DND-41 (cell line): ENCODE data around the gene SYNE3.

Source experiments
- EZH2 ChIP-seq: IDR thresholded peaks from 3 replicates; pipeline ENCODE4 v1.6.1; 2012; ENCODE audit warnings: borderline replicate concordance, low read depth, mild to moderate bottlenecking, moderate library complexity, low read length, inconsistent platforms; ENCODE audit not compliant: severe bottlenecking
- TF ChIP-seq, protein P1 (sequence below): IDR thresholded peaks from 2 replicates; pipeline ENCODE4 v1.5.1; 2012; ENCODE audit warnings: borderline replicate concordance, low read length, moderate library complexity, mild to moderate bottlenecking; ENCODE audit not compliant: poor library complexity, severe bottlenecking; ENCODE audit errors: extremely low read depth

DNA sequence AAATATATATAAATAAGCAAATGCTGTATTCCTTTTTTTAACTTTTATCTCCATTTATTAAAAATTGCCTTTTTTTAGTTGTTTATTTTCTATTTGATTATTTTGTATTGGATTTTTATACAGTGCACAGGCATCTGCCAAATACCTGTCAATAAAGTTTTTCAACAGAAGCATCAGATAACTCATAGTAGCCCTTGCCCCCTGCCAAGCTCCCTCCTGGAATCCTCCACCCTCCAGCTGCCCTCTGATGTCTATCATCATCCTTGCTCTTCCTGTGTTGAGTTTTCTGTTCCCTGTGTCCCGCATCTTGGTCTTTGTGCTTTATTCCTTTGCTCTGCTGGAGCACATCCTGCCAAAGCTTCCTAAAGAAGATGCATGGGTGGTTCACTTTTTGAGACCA lies 35.0 kb upstream of the SYNE3 start:
- TF ChIP-seq, protein P1, sequence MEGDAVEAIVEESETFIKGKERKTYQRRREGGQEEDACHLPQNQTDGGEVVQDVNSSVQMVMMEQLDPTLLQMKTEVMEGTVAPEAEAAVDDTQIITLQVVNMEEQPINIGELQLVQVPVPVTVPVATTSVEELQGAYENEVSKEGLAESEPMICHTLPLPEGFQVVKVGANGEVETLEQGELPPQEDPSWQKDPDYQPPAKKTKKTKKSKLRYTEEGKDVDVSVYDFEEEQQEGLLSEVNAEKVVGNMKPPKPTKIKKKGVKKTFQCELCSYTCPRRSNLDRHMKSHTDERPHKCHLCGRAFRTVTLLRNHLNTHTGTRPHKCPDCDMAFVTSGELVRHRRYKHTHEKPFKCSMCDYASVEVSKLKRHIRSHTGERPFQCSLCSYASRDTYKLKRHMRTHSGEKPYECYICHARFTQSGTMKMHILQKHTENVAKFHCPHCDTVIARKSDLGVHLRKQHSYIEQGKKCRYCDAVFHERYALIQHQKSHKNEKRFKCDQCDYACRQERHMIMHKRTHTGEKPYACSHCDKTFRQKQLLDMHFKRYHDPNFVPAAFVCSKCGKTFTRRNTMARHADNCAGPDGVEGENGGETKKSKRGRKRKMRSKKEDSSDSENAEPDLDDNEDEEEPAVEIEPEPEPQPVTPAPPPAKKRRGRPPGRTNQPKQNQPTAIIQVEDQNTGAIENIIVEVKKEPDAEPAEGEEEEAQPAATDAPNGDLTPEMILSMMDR, result no peak
- TF ChIP-seq EZH2, result no peak
